ENCODE data around the gene ERFL. TPM values are rescaled to one million over a fixed set of nuclear protein-coding genes. Genes with fewer than 3 reads are reported as not detected.
"Not testable (repeated sequence)": the region's sequence is repeated elsewhere in the genome, so short reads cannot be mapped to it uniquely, and the experiment has no call there.

Gene ERFL
- total RNA-seq, 2 experiments from 2014 or later = 1.3 to 2.0 TPM

- intact Hi-C loops (cut with micrococcal nuclease) = loop anchor here (10.0 kb wide), 1 partner anchor 166 kb away; no protein-coding TSS in a partner anchor
- H3K9me3 Mint-ChIP-seq = no peaks in the 10 kb centered on the region
- no peak for DNase-seq
- POLR2A ChIA-PET = no interaction called here
- H3K27ac Mint-ChIP-seq = peak overlapping the region; percentile 73
- H3K36me3 Mint-ChIP-seq = no peaks in the 10 kb centered on the region
- CTCF ChIA-PET = interaction anchor here (3.1 kb wide), 1 partner anchor 11 kb away, joined by 13 read pairs; no protein-coding TSS in a partner anchor
- H3K4me1 Mint-ChIP-seq (ENCODE audit: low read depth) = peaks cover 41% of the 10 kb centered on the region
- peak overlapping the region; percentile 75 for H3K4me3 Mint-ChIP-seq
- H3K27me3 Mint-ChIP-seq = peaks cover 2% of the 10 kb centered on the region
Measured at GRCh38 chr19:41940731-41941409, 12.6 kb upstream of the ERFL start.

- H3K27me3 Mint-ChIP-seq = peaks cover 2% of the 10 kb centered on the region
- POLR2A ChIA-PET = interaction anchor here (1.0 kb wide), 1 partner anchor 67 kb away, joined by 3 read pairs; no protein-coding TSS in a partner anchor
- H3K36me3 Mint-ChIP-seq = no peaks in the 10 kb centered on the region
- no peaks in the 10 kb centered on the region for H3K9me3 Mint-ChIP-seq
- H3K4me1 Mint-ChIP-seq (ENCODE audit: low read depth) = peaks cover 38% of the 10 kb centered on the region
- intact Hi-C loops (cut with micrococcal nuclease) = loop anchor here (10.0 kb wide), 1 partner anchor 165 kb away; no protein-coding TSS in a partner anchor
- peak overlapping the region; percentile 73 for H3K27ac Mint-ChIP-seq
- CTCF ChIA-PET = interaction anchor here (1.0 kb wide), 1 partner anchor 18 kb away, joined by 3 read pairs; no protein-coding TSS in a partner anchor
- DNase-seq = peak; percentile 62
- H3K4me3 Mint-ChIP-seq = peak overlapping the region; percentile 75
Measured at GRCh38 chr19:41939861-41940730, 11.8 kb upstream of the ERFL start.

- H3K36me3 Mint-ChIP-seq; intact Hi-C loops (cut with micrococcal nuclease); DNase-seq; H3K27me3 Mint-ChIP-seq; H3K27ac Mint-ChIP-seq; H3K9me3 Mint-ChIP-seq: not testable (repeated sequence)
- peaks cover 37% of the 10 kb centered on the region for H3K4me1 Mint-ChIP-seq (ENCODE audit: low read depth)
- peak overlapping the region; percentile 13 for H3K4me3 Mint-ChIP-seq
- ChIA-PET POLR2A (interaction anchor here (1.0 kb wide), 1 partner anchor 66 kb away, joined by 3 read pairs; no protein-coding TSS in a partner anchor), CTCF (interaction anchor here (1.0 kb wide), 1 partner anchor 19 kb away, joined by 3 read pairs; no protein-coding TSS in a partner anchor)
Measured at GRCh38 chr19:41939209-41939608, 11.0 kb upstream of the ERFL start.

- no peak overlapping the region for H3K4me3 Mint-ChIP-seq
- DNase-seq = no peak
- ChIA-PET CTCF (interaction anchor here (0.7 to 1.8 kb wide), 6 partner anchors 8 to 65 kb away, joined by 3 to 7 read pairs (median 4); partner anchors contain the start of gene RABAC1), POLR2A (interaction anchor here (1.1 to 2.3 kb wide), 2 partner anchors 7 to 68 kb away, joined by 3 to 14 read pairs; no protein-coding TSS in a partner anchor)
- H3K9me3 Mint-ChIP-seq = no peaks in the 10 kb centered on the region
- H3K27ac Mint-ChIP-seq = no peak overlapping the region
- intact Hi-C loops (cut with micrococcal nuclease) = no loop called here
- peaks cover 38% of the 10 kb centered on the region for H3K4me1 Mint-ChIP-seq (ENCODE audit: low read depth)
- H3K27me3 Mint-ChIP-seq = peaks cover 4% of the 10 kb centered on the region
- H3K36me3 Mint-ChIP-seq = no peaks in the 10 kb centered on the region
Measured at GRCh38 chr19:41937525-41938468, 9.5 kb upstream of the ERFL start.

- Mint-ChIP-seq H3K27me3 (peaks cover 4% of the 10 kb centered on the region), H3K4me3 (no peak overlapping the region), H3K27ac (peak overlapping the region; percentile 35), H3K4me1 (ENCODE audit: low read depth) (peaks cover 38% of the 10 kb centered on the region), H3K36me3 (no peaks in the 10 kb centered on the region), H3K9me3 (no peaks in the 10 kb centered on the region)
- no peak for DNase-seq
- ChIA-PET POLR2A (interaction anchor here (1.1 to 2.3 kb wide), 2 partner anchors 8 to 67 kb away, joined by 3 to 14 read pairs; no protein-coding TSS in a partner anchor), CTCF (interaction anchor here (1.1 to 1.8 kb wide), 5 partner anchors 9 to 64 kb away, joined by 4 to 7 read pairs (median 4); partner anchors contain the start of gene RABAC1)
- intact Hi-C loops (cut with micrococcal nuclease) = loop anchor here (1.0 kb wide), 1 partner anchor 8 kb away; no protein-coding TSS in a partner anchor
Measured at GRCh38 chr19:41936961-41937360, 8.7 kb upstream of the ERFL start.

GRCh38 chr19:41936416-41936850 lies 8.2 kb upstream of the ERFL start:
- POLR2A ChIA-PET = interaction anchor here (1.1 to 2.3 kb wide), 2 partner anchors 9 to 66 kb away, joined by 3 to 14 read pairs; no protein-coding TSS in a partner anchor
- H3K4me3 Mint-ChIP-seq = peak overlapping the region; percentile 48

GRCh38 chr19:41935760-41936415 lies 7.6 kb upstream of the ERFL start:
- no peak overlapping the region for H3K4me3 Mint-ChIP-seq
- ChIA-PET POLR2A (interaction anchor here (2.3 kb wide), 1 partner anchor 9 kb away, joined by 14 read pairs; no protein-coding TSS in a partner anchor), CTCF (interaction anchor here (0.8 to 2.0 kb wide), 5 partner anchors 10 to 77 kb away, joined by 3 to 10 read pairs (median 5); no protein-coding TSS in a partner anchor)
- H3K9me3 Mint-ChIP-seq = no peaks in the 10 kb centered on the region
- intact Hi-C loops (cut with micrococcal nuclease) = loop anchor here (1.0 to 2.0 kb wide), 5 partner anchors 9 to 77 kb away; partner anchors contain the start of gene RABAC1
- H3K27me3 Mint-ChIP-seq = peaks cover 1% of the 10 kb centered on the region
- peak overlapping the region; percentile 55 for H3K27ac Mint-ChIP-seq
- peaks cover 34% of the 10 kb centered on the region for H3K4me1 Mint-ChIP-seq (ENCODE audit: low read depth)
- DNase-seq = peak; percentile 61
- no peaks in the 10 kb centered on the region for H3K36me3 Mint-ChIP-seq

More at GRCh38 chr19:41936416-41936850, 8.2 kb upstream of the ERFL start:
- peak; percentile 68 for DNase-seq
- Mint-ChIP-seq H3K9me3 (no peaks in the 10 kb centered on the region), H3K36me3 (no peaks in the 10 kb centered on the region), H3K27me3 (peaks cover 1% of the 10 kb centered on the region), H3K4me1 (ENCODE audit: low read depth) (peaks cover 37% of the 10 kb centered on the region), H3K27ac (peak overlapping the region; percentile 35)
- CTCF ChIA-PET = interaction anchor here (1.1 to 1.8 kb wide), 5 partner anchors 9 to 63 kb away, joined by 4 to 7 read pairs (median 4); partner anchors contain the start of gene RABAC1
- intact Hi-C loops (cut with micrococcal nuclease) = loop anchor here (1.0 kb wide), 1 partner anchor 9 kb away; no protein-coding TSS in a partner anchor

GRCh38 chr19:41934849-41935374 lies 6.7 kb upstream of the ERFL start:
- Mint-ChIP-seq H3K4me3 (peak overlapping the region; percentile 4), H3K9me3 (no peaks in the 10 kb centered on the region), H3K36me3 (no peaks in the 10 kb centered on the region), H3K27ac (peak overlapping the region; percentile 55), H3K4me1 (ENCODE audit: low read depth) (peaks cover 35% of the 10 kb centered on the region), H3K27me3 (peaks cover 1% of the 10 kb centered on the region)
- CTCF ChIA-PET = interaction anchor here (0.7 to 2.0 kb wide), 7 partner anchors 9 to 76 kb away, joined by 3 to 10 read pairs (median 3); no protein-coding TSS in a partner anchor
- DNase-seq = peak; percentile 88
- POLR2A ChIA-PET = interaction anchor here (1.0 to 1.2 kb wide), 2 partner anchors 61 to 67 kb away, joined by 3 to 4 read pairs; no protein-coding TSS in a partner anchor
- intact Hi-C loops (cut with micrococcal nuclease) = loop anchor here (1.0 to 2.0 kb wide), 4 partner anchors 24 to 76 kb away; partner anchors contain the start of gene RABAC1

GRCh38 chr19:41933693-41934426 lies 5.6 kb upstream of the ERFL start:
- peaks cover 39% of the 10 kb centered on the region for H3K4me1 Mint-ChIP-seq (ENCODE audit: low read depth)
- H3K36me3 Mint-ChIP-seq = no peaks in the 10 kb centered on the region
- no peaks in the 10 kb centered on the region for H3K9me3 Mint-ChIP-seq
- peak overlapping the region; percentile 21 for H3K27ac Mint-ChIP-seq
- POLR2A ChIA-PET = interaction anchor here (1.0 to 1.2 kb wide), 2 partner anchors 60 to 66 kb away, joined by 3 to 4 read pairs; no protein-coding TSS in a partner anchor
- H3K4me3 Mint-ChIP-seq = no peak overlapping the region
- DNase-seq = no peak
- CTCF ChIA-PET = interaction anchor here (0.7 to 2.0 kb wide), 7 partner anchors 8 to 61 kb away, joined by 3 to 10 read pairs (median 3); no protein-coding TSS in a partner anchor
- H3K27me3 Mint-ChIP-seq = peaks cover 1% of the 10 kb centered on the region
- intact Hi-C loops (cut with micrococcal nuclease) = loop anchor here (2.0 kb wide), 2 partner anchors 25 to 75 kb away; partner anchors contain the start of gene RABAC1

Data from activated CD4-positive, alpha-beta memory T cell treated with anti-CD3 and anti-CD28 coated beads for 36 hours (primary cell).